Measurements from ENCODE around the gene MEOX2.

The MEOX2 gene

GRCh38 chr7:15628876-15629275 lies 57.6 kb downstream of the MEOX2 start:
- ATAC-seq: no peak
- TF ChIP-seq CREB5 (CRISPR knock-in tag; IDR thresholded peaks at IDR 0.05; ENCODE audit: low read depth) (no peak), ZNF8 (CRISPR knock-in tag; IDR thresholded peaks at IDR 0.05) (no peak), PPARA (CRISPR knock-in tag; IDR thresholded peaks at IDR 0.05; ENCODE audit: borderline replicate concordance) (no peak), SNAI2 (CRISPR knock-in tag; IDR thresholded peaks at IDR 0.05) (no peak), ISL1 (CRISPR knock-in tag; IDR thresholded peaks at IDR 0.05) (no peak), TOX (CRISPR knock-in tag; IDR thresholded peaks at IDR 0.05; ENCODE audit: borderline replicate concordance) (no peak), ZFP30 (CRISPR knock-in tag; IDR thresholded peaks at IDR 0.05) (no peak), ESRRG (CRISPR knock-in tag; IDR thresholded peaks at IDR 0.05) (no peak)

GRCh38 chr7:15626041-15626440 lies 60.4 kb downstream of the MEOX2 start:
- no peak for ATAC-seq
- TF ChIP-seq ARNTL (CRISPR knock-in tag; IDR thresholded peaks at IDR 0.05; ENCODE audit: borderline replicate concordance, low read depth) (no peak), TCF4 (CRISPR knock-in tag; IDR thresholded peaks at IDR 0.05; ENCODE audit: borderline replicate concordance) (no peak), TSHZ2 (CRISPR knock-in tag; IDR thresholded peaks at IDR 0.05) (no peak), RARB (CRISPR knock-in tag; IDR thresholded peaks at IDR 0.05) (no peak), GLIS3 (CRISPR knock-in tag; IDR thresholded peaks at IDR 0.05) (no peak), CSDC2 (CRISPR knock-in tag; IDR thresholded peaks at IDR 0.05) (no peak), OSR1 (CRISPR knock-in tag; IDR thresholded peaks at IDR 0.05) (no peak), SNAI2 (CRISPR knock-in tag; IDR thresholded peaks at IDR 0.05) (no peak), CREB5 (CRISPR knock-in tag; IDR thresholded peaks at IDR 0.05; ENCODE audit: low read depth) (no peak), ZC3H10 (CRISPR knock-in tag; IDR thresholded peaks at IDR 0.05) (no peak), ZFP3 (CRISPR knock-in tag; IDR thresholded peaks at IDR 0.05) (no peak), ISL1 (CRISPR knock-in tag; IDR thresholded peaks at IDR 0.05) (no peak)

GRCh38 chr7:15625466-15625865 lies 61.0 kb downstream of the MEOX2 start:
- ATAC-seq: no peak
- TF ChIP-seq ZNF70 (CRISPR knock-in tag; IDR thresholded peaks at IDR 0.05) (no peak), ISL1 (CRISPR knock-in tag; IDR thresholded peaks at IDR 0.05) (no peak), CREB5 (CRISPR knock-in tag; IDR thresholded peaks at IDR 0.05; ENCODE audit: low read depth) (no peak), TCF4 (CRISPR knock-in tag; IDR thresholded peaks at IDR 0.05; ENCODE audit: borderline replicate concordance) (no peak), CSRNP3 (CRISPR knock-in tag; IDR thresholded peaks at IDR 0.05) (no peak), ESRRG (CRISPR knock-in tag; IDR thresholded peaks at IDR 0.05) (no peak)

- no peak for TF ChIP-seq PPARA (CRISPR knock-in tag; IDR thresholded peaks at IDR 0.05; ENCODE audit: borderline replicate concordance)
- no peak for TF ChIP-seq GLIS3 (CRISPR knock-in tag; IDR thresholded peaks at IDR 0.05)
- no peak for TF ChIP-seq ZNF70 (CRISPR knock-in tag; IDR thresholded peaks at IDR 0.05)
- TF ChIP-seq ZFP30 (CRISPR knock-in tag; IDR thresholded peaks at IDR 0.05): no peak
- TF ChIP-seq SNAI2 (CRISPR knock-in tag; IDR thresholded peaks at IDR 0.05): no peak
- no peak for TF ChIP-seq ZNF8 (CRISPR knock-in tag; IDR thresholded peaks at IDR 0.05)
- TF ChIP-seq ZFP3 (CRISPR knock-in tag; IDR thresholded peaks at IDR 0.05): no peak
- no peak for TF ChIP-seq CSRNP3 (CRISPR knock-in tag; IDR thresholded peaks at IDR 0.05)
- TF ChIP-seq CREB5 (CRISPR knock-in tag; IDR thresholded peaks at IDR 0.05; ENCODE audit: low read depth): no peak
- TF ChIP-seq ZC3H10 (CRISPR knock-in tag; IDR thresholded peaks at IDR 0.05): no peak
- ATAC-seq: no peak
These were observed 65.0 kb downstream of the MEOX2 start for GRCh38 chr7:15621468-15621867.
